ENCODE results near the gene RGS1. TPM values are rescaled to one million over a fixed set of nuclear protein-coding genes. Genes with fewer than 3 reads are reported as not detected.

Gene RGS1
- total RNA-seq, 1 experiment from 2014 or later = not detected

GRCh38 chr1:192577145-192578140 is 1.9 kb downstream of the RGS1 start:
- in situ Hi-C loops (cut with HindIII; ENCODE audit: low pct_unique_long_range_greater_than_20kb, low sequenced_read_pairs) = no loop called here
- DNase-seq (ENCODE audit: low read depth) = no peak

- in situ Hi-C loops (cut with HindIII; ENCODE audit: low pct_unique_long_range_greater_than_20kb, low sequenced_read_pairs) = no loop called here
- DNase-seq (ENCODE audit: low read depth) = no peak
These were observed 2.8 kb downstream of the RGS1 start for GRCh38 chr1:192578144-192578909.

- DNase-seq (ENCODE audit: low read depth) = peak; percentile 34
- in situ Hi-C loops (cut with HindIII; ENCODE audit: low pct_unique_long_range_greater_than_20kb, low sequenced_read_pairs) = no loop called here
These were observed 3.6 kb downstream of the RGS1 start for GRCh38 chr1:192579010-192579738.

- peak; percentile 53 for DNase-seq (ENCODE audit: low read depth)
- in situ Hi-C loops (cut with HindIII; ENCODE audit: low pct_unique_long_range_greater_than_20kb, low sequenced_read_pairs) = no loop called here
These were observed 4.9 kb downstream of the RGS1 start for GRCh38 chr1:192580351-192580962.

GRCh38 chr1:192581131-192581927 is 5.8 kb downstream of the RGS1 start:
- in situ Hi-C loops (cut with HindIII; ENCODE audit: low pct_unique_long_range_greater_than_20kb, low sequenced_read_pairs) = no loop called here
- DNase-seq (ENCODE audit: low read depth) = no peak

- in situ Hi-C loops (cut with HindIII; ENCODE audit: low pct_unique_long_range_greater_than_20kb, low sequenced_read_pairs) = no loop called here
- no peak for DNase-seq (ENCODE audit: low read depth)
These were observed 9.3 kb downstream of the RGS1 start for GRCh38 chr1:192584866-192585265.

GRCh38 chr1:192587386-192588266 is 12.1 kb downstream of the RGS1 start:
- DNase-seq (ENCODE audit: low read depth) = no peak
- in situ Hi-C loops (cut with HindIII; ENCODE audit: low pct_unique_long_range_greater_than_20kb, low sequenced_read_pairs) = no loop called here

- DNase-seq (ENCODE audit: low read depth) = no peak
- in situ Hi-C loops (cut with HindIII; ENCODE audit: low pct_unique_long_range_greater_than_20kb, low sequenced_read_pairs) = no loop called here
These were observed 13.0 kb downstream of the RGS1 start for GRCh38 chr1:192588546-192588945.

- DNase-seq (ENCODE audit: low read depth) = no peak
- in situ Hi-C loops (cut with HindIII; ENCODE audit: low pct_unique_long_range_greater_than_20kb, low sequenced_read_pairs) = no loop called here
These were observed 14.2 kb downstream of the RGS1 start for GRCh38 chr1:192589813-192590212.

- no peak for DNase-seq (ENCODE audit: low read depth)
- in situ Hi-C loops (cut with HindIII; ENCODE audit: low pct_unique_long_range_greater_than_20kb, low sequenced_read_pairs) = no loop called here
These were observed 16.9 kb downstream of the RGS1 start for GRCh38 chr1:192592517-192592916.

- in situ Hi-C loops (cut with HindIII; ENCODE audit: low pct_unique_long_range_greater_than_20kb, low sequenced_read_pairs) = no loop called here
- DNase-seq (ENCODE audit: low read depth) = no peak
These were observed 17.6 kb downstream of the RGS1 start for GRCh38 chr1:192592981-192593708.

GRCh38 chr1:192595299-192595698 is 19.7 kb downstream of the RGS1 start:
- DNase-seq (ENCODE audit: low read depth) = no peak
- in situ Hi-C loops (cut with HindIII; ENCODE audit: low pct_unique_long_range_greater_than_20kb, low sequenced_read_pairs) = no loop called here

- in situ Hi-C loops (cut with HindIII; ENCODE audit: low pct_unique_long_range_greater_than_20kb, low sequenced_read_pairs) = no loop called here
- no peak for DNase-seq (ENCODE audit: low read depth)
These were observed 23.0 kb downstream of the RGS1 start for GRCh38 chr1:192598589-192598988.

GRCh38 chr1:192600275-192600674 is 24.7 kb downstream of the RGS1 start:
- in situ Hi-C loops (cut with HindIII; ENCODE audit: low pct_unique_long_range_greater_than_20kb, low sequenced_read_pairs) = no loop called here
- no peak for DNase-seq (ENCODE audit: low read depth)

GRCh38 chr1:192601143-192601542 is 25.6 kb downstream of the RGS1 start:
- no peak for DNase-seq (ENCODE audit: low read depth)
- in situ Hi-C loops (cut with HindIII; ENCODE audit: low pct_unique_long_range_greater_than_20kb, low sequenced_read_pairs) = no loop called here

- in situ Hi-C loops (cut with HindIII; ENCODE audit: low pct_unique_long_range_greater_than_20kb, low sequenced_read_pairs) = no loop called here
- DNase-seq (ENCODE audit: low read depth) = no peak
These were observed 26.0 kb downstream of the RGS1 start for GRCh38 chr1:192601567-192601966.

Measured in Caki2 (cell line).